H1 (cell line): ENCODE results near the gene CMTM3. TPM values are rescaled to one million over a fixed set of nuclear protein-coding genes. Genes with fewer than 3 reads are reported as not detected.

Experiments
- EGR1 ChIP-seq: IDR thresholded peaks from 2 replicates; pipeline ENCODE4 v1.6.1; 2011; ENCODE audit warnings: low read depth, low read length, borderline replicate concordance
- EP300 ChIP-seq, 2 experiments: IDR thresholded peaks; 1 replicate in 1 of 2; 2 replicates in 1 of 2; pipeline ENCODE4 v1.6.1; 2011 to 2012; ENCODE audit warnings: low read depth in 2 of 2, low read length in 2 of 2, mild to moderate bottlenecking in 2 of 2, borderline replicate concordance in 1 of 2, inconsistent platforms in 1 of 2, moderate library complexity in 1 of 2
- POLR2AphosphoS5 ChIP-seq: IDR thresholded peaks from 2 replicates; pipeline ENCODE4 v1.6.1; 2011; ENCODE audit warnings: low read depth, low read length
- RAD21 ChIP-seq, 2 experiments: IDR thresholded peaks in 1 of 2; conservative IDR thresholded peaks in 1 of 2; 2 replicates each; pipeline ENCODE4 v1.6.1; 2011; ENCODE audit warnings: low read depth in 2 of 2, low read length in 2 of 2, improper control_type of control experiment in 1 of 2, inconsistent platforms in 1 of 2, mild to moderate bottlenecking in 1 of 2, moderate library complexity in 1 of 2
- TBP ChIP-seq: IDR thresholded peaks from 2 replicates; pipeline ENCODE4 v1.6.1; 2011; ENCODE audit warnings: low read depth, low read length, improper control_type of control experiment
- TEAD4 ChIP-seq: IDR thresholded peaks from 2 replicates; pipeline ENCODE4 v1.6.1; 2012; ENCODE audit warnings: low read depth, low read length, inconsistent platforms, mixed read lengths
- polyA plus RNA-seq, 7 experiments: library from polyadenylated mRNA; depleted of rRNA in 3 of 7; stranded (reverse) in 5 of 7; unstranded in 2 of 7; fragments of >200 nt in 5 of 7; fragments of 200-250 nt in 2 of 7; gene quantifications; 1 replicate in 5 of 7; 2 replicates in 1 of 7; 4 replicates in 1 of 7; pipeline versions ENCODE4 v1.2.1 to v1.2.3, GENCODE V29; 2011 to 2013; ENCODE audit warnings: missing spikeins in 2 of 7, mixed read lengths in 2 of 7
- total RNA-seq: library from RNA; stranded (reverse); fragmentation: NEBNext Ultra II Directional; extraction: Animal tissue kit (Norgen Biotek cat#: 25700); gene quantifications from 2 replicates; pipeline ENCODE4 v1.2.1, GENCODE V29; 2021
- TF ChIP-seq, protein P1 (sequence below): fragments of 300-600 bp; sonication (generic); IDR thresholded peaks from 2 replicates; pipeline ENCODE4 v1.7.1; 2012; ENCODE audit warnings: low read length, moderate library complexity, mild to moderate bottlenecking, inconsistent platforms; ENCODE audit not compliant: insufficient replicate concordance
- TF ChIP-seq, protein P2 (sequence below): IDR thresholded peaks from 2 replicates; pipeline ENCODE4 v1.6.1; 2012; ENCODE audit warnings: inconsistent platforms
- TF ChIP-seq, protein P3 (sequence below): IDR thresholded peaks from 2 replicates; pipeline ENCODE4 v1.6.1; 2012; ENCODE audit warnings: low read length, inconsistent platforms

CMTM3 gene
- total and polyA plus RNA-seq, 2 of the 8 experiments (the other 6 are each of a cell fraction or from before 2014, with no cell fraction given) = 24.7 to 24.8 TPM

DNA sequence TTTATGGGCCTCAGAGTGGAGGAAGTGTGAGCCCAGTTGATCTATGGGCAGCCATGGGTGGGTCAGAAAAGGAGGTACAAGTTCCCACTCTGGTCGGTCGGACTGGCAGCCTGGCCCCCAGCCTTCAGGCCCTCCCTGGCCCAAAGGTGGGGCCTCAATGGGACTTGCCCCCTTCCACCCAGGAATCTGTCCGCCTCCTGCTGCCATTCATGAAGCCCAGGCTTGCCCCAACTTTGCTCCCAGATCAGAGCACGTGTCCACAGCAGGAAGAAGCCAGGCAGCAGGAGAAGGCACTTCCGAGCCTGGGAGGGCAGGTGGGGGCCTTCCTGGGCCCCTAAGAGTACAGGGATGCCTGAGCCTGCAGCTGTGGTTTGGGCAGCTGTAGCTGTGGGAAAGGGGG is 3.0 kb upstream of the CMTM3 start (continued):
- TF ChIP-seq, protein P1, sequence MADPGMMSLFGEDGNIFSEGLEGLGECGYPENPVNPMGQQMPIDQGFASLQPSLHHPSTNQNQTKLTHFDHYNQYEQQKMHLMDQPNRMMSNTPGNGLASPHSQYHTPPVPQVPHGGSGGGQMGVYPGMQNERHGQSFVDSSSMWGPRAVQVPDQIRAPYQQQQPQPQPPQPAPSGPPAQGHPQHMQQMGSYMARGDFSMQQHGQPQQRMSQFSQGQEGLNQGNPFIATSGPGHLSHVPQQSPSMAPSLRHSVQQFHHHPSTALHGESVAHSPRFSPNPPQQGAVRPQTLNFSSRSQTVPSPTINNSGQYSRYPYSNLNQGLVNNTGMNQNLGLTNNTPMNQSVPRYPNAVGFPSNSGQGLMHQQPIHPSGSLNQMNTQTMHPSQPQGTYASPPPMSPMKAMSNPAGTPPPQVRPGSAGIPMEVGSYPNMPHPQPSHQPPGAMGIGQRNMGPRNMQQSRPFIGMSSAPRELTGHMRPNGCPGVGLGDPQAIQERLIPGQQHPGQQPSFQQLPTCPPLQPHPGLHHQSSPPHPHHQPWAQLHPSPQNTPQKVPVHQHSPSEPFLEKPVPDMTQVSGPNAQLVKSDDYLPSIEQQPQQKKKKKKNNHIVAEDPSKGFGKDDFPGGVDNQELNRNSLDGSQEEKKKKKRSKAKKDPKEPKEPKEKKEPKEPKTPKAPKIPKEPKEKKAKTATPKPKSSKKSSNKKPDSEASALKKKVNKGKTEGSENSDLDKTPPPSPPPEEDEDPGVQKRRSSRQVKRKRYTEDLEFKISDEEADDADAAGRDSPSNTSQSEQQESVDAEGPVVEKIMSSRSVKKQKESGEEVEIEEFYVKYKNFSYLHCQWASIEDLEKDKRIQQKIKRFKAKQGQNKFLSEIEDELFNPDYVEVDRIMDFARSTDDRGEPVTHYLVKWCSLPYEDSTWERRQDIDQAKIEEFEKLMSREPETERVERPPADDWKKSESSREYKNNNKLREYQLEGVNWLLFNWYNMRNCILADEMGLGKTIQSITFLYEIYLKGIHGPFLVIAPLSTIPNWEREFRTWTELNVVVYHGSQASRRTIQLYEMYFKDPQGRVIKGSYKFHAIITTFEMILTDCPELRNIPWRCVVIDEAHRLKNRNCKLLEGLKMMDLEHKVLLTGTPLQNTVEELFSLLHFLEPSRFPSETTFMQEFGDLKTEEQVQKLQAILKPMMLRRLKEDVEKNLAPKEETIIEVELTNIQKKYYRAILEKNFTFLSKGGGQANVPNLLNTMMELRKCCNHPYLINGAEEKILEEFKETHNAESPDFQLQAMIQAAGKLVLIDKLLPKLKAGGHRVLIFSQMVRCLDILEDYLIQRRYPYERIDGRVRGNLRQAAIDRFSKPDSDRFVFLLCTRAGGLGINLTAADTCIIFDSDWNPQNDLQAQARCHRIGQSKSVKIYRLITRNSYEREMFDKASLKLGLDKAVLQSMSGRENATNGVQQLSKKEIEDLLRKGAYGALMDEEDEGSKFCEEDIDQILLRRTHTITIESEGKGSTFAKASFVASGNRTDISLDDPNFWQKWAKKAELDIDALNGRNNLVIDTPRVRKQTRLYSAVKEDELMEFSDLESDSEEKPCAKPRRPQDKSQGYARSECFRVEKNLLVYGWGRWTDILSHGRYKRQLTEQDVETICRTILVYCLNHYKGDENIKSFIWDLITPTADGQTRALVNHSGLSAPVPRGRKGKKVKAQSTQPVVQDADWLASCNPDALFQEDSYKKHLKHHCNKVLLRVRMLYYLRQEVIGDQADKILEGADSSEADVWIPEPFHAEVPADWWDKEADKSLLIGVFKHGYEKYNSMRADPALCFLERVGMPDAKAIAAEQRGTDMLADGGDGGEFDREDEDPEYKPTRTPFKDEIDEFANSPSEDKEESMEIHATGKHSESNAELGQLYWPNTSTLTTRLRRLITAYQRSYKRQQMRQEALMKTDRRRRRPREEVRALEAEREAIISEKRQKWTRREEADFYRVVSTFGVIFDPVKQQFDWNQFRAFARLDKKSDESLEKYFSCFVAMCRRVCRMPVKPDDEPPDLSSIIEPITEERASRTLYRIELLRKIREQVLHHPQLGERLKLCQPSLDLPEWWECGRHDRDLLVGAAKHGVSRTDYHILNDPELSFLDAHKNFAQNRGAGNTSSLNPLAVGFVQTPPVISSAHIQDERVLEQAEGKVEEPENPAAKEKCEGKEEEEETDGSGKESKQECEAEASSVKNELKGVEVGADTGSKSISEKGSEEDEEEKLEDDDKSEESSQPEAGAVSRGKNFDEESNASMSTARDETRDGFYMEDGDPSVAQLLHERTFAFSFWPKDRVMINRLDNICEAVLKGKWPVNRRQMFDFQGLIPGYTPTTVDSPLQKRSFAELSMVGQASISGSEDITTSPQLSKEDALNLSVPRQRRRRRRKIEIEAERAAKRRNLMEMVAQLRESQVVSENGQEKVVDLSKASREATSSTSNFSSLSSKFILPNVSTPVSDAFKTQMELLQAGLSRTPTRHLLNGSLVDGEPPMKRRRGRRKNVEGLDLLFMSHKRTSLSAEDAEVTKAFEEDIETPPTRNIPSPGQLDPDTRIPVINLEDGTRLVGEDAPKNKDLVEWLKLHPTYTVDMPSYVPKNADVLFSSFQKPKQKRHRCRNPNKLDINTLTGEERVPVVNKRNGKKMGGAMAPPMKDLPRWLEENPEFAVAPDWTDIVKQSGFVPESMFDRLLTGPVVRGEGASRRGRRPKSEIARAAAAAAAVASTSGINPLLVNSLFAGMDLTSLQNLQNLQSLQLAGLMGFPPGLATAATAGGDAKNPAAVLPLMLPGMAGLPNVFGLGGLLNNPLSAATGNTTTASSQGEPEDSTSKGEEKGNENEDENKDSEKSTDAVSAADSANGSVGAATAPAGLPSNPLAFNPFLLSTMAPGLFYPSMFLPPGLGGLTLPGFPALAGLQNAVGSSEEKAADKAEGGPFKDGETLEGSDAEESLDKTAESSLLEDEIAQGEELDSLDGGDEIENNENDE = no peak
- TF ChIP-seq TBP (no peak), POLR2AphosphoS5 (no peak), EP300 (IDR thresholded peaks at IDR 0.05; ENCODE audit: borderline replicate concordance in 1 of 2, low read depth in 2 of 2, low read length in 2 of 2) (no peak), RAD21 (IDR thresholded peaks at IDR 0.05 in 1 of 2, conservative IDR thresholded peaks at IDR 0.05 in 1 of 2; ENCODE audit: low read depth in 2 of 2, low read length in 2 of 2) (no peak), EGR1 (no peak), TEAD4 (no peak)
- TF ChIP-seq, protein P2, sequence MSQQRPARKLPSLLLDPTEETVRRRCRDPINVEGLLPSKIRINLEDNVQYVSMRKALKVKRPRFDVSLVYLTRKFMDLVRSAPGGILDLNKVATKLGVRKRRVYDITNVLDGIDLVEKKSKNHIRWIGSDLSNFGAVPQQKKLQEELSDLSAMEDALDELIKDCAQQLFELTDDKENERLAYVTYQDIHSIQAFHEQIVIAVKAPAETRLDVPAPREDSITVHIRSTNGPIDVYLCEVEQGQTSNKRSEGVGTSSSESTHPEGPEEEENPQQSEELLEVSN = no peak
- TF ChIP-seq, protein P3, sequence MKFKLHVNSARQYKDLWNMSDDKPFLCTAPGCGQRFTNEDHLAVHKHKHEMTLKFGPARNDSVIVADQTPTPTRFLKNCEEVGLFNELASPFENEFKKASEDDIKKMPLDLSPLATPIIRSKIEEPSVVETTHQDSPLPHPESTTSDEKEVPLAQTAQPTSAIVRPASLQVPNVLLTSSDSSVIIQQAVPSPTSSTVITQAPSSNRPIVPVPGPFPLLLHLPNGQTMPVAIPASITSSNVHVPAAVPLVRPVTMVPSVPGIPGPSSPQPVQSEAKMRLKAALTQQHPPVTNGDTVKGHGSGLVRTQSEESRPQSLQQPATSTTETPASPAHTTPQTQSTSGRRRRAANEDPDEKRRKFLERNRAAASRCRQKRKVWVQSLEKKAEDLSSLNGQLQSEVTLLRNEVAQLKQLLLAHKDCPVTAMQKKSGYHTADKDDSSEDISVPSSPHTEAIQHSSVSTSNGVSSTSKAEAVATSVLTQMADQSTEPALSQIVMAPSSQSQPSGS = no peak
